ENCODE results near the gene CYGB.

The CYGB gene

GRCh38 chr17:76537578-76538280, at the start of gene CYGB:
TSS of gene CYGB (minus strand) at chr17:76537709. CDS start at chr17:76537542, 167 bp downstream.
- peak within 1 kb of the TSS; percentile 46 for H3K4me3 ChIP-seq (ENCODE audit: low read length)

GRCh38 chr17:76586741-76587487, 49.4 kb upstream of the CYGB start:
- no peaks in the 10 kb centered on the region for H3K36me3 ChIP-seq (ENCODE audit: control insufficient read depth, low read depth, low read length)
- no peak overlapping the region for H3K9ac ChIP-seq (ENCODE audit: low read length)
- no peaks in the 10 kb centered on the region for H3K9me3 ChIP-seq (ENCODE audit: control insufficient read depth, low read depth, low read length)
- H3K27me3 ChIP-seq (ENCODE audit: control insufficient read depth, insufficient read depth, low read length) = peaks cover 67% of the 10 kb centered on the region
- no peak overlapping the region for H3K4me3 ChIP-seq (ENCODE audit: low read length)
- H3K27ac ChIP-seq (ENCODE audit: low read length) = no peak overlapping the region
- no peaks in the 10 kb centered on the region for H3K4me1 ChIP-seq (ENCODE audit: control insufficient read depth, low read depth, low read length)

More at GRCh38 chr17:76537578-76538280, at the start of gene CYGB:
- Histone ChIP-seq H3K9me3 (ENCODE audit: control insufficient read depth, low read depth, low read length) (no peaks in the 10 kb centered on the region), H3K4me1 (ENCODE audit: control insufficient read depth, low read depth, low read length) (peaks cover 12% of the 10 kb centered on the region), H3K36me3 (ENCODE audit: control insufficient read depth, low read depth, low read length) (no peaks in the 10 kb centered on the region), H3K9ac (ENCODE audit: low read length) (no peak within 1 kb of the TSS), H3K27ac (ENCODE audit: low read length) (no peak within 1 kb of the TSS), H3K27me3 (ENCODE audit: control insufficient read depth, insufficient read depth, low read length) (peaks cover 48% of the 10 kb centered on the region)

- no peak within 1 kb of the TSS for H3K9ac ChIP-seq (ENCODE audit: low read length)
These were observed 48.4 kb upstream of the CYGB start, which contains the start of gene ST6GALNAC2 for GRCh38 chr17:76585649-76586593. TSS of gene ST6GALNAC2 (minus strand) at chr17:76585860. CDS start at chr17:76585808, 52 bp downstream.

GRCh38 chr17:76585033-76585648, 47.6 kb upstream of the CYGB start:
- Histone ChIP-seq H3K4me3 (ENCODE audit: low read length) (peak overlapping the region; percentile 71), H3K27ac (ENCODE audit: low read length) (no peak overlapping the region)

More at GRCh38 chr17:76585649-76586593, 48.4 kb upstream of the CYGB start, which contains the start of gene ST6GALNAC2:
- H3K27ac ChIP-seq (ENCODE audit: low read length) = no peak within 1 kb of the TSS
- H3K27me3 ChIP-seq (ENCODE audit: control insufficient read depth, insufficient read depth, low read length) = peaks cover 74% of the 10 kb centered on the region
- no peaks in the 10 kb centered on the region for H3K36me3 ChIP-seq (ENCODE audit: control insufficient read depth, low read depth, low read length)
- H3K9me3 ChIP-seq (ENCODE audit: control insufficient read depth, low read depth, low read length) = no peaks in the 10 kb centered on the region
- H3K4me1 ChIP-seq (ENCODE audit: control insufficient read depth, low read depth, low read length) = peaks cover 6% of the 10 kb centered on the region
- H3K4me3 ChIP-seq (ENCODE audit: low read length) = peak within 1 kb of the TSS; percentile 71

GRCh38 chr17:76584427-76585032, 47.0 kb upstream of the CYGB start:
- Histone ChIP-seq H3K4me3 (ENCODE audit: low read length) (peak overlapping the region; percentile 71), H3K27ac (ENCODE audit: low read length) (no peak overlapping the region), H3K9ac (ENCODE audit: low read length) (no peak overlapping the region), H3K27me3 (ENCODE audit: control insufficient read depth, insufficient read depth, low read length) (peaks cover 82% of the 10 kb centered on the region), H3K9me3 (ENCODE audit: control insufficient read depth, low read depth, low read length) (no peaks in the 10 kb centered on the region), H3K36me3 (ENCODE audit: control insufficient read depth, low read depth, low read length) (no peaks in the 10 kb centered on the region), H3K4me1 (ENCODE audit: control insufficient read depth, low read depth, low read length) (peaks cover 9% of the 10 kb centered on the region)

More at GRCh38 chr17:76585033-76585648, 47.6 kb upstream of the CYGB start:
- H3K4me1 ChIP-seq (ENCODE audit: control insufficient read depth, low read depth, low read length) = peaks cover 9% of the 10 kb centered on the region
- H3K9me3 ChIP-seq (ENCODE audit: control insufficient read depth, low read depth, low read length) = no peaks in the 10 kb centered on the region
- no peak overlapping the region for H3K9ac ChIP-seq (ENCODE audit: low read length)
- peaks cover 77% of the 10 kb centered on the region for H3K27me3 ChIP-seq (ENCODE audit: control insufficient read depth, insufficient read depth, low read length)
- H3K36me3 ChIP-seq (ENCODE audit: control insufficient read depth, low read depth, low read length) = no peaks in the 10 kb centered on the region

GRCh38 chr17:76582660-76583059, 45.2 kb upstream of the CYGB start:
- Histone ChIP-seq H3K27me3 (ENCODE audit: control insufficient read depth, insufficient read depth, low read length) (peaks cover 84% of the 10 kb centered on the region), H3K27ac (ENCODE audit: low read length) (no peak overlapping the region), H3K4me3 (ENCODE audit: low read length) (no peak overlapping the region), H3K4me1 (ENCODE audit: control insufficient read depth, low read depth, low read length) (peaks cover 9% of the 10 kb centered on the region), H3K9ac (ENCODE audit: low read length) (no peak overlapping the region), H3K9me3 (ENCODE audit: control insufficient read depth, low read depth, low read length) (no peaks in the 10 kb centered on the region), H3K36me3 (ENCODE audit: control insufficient read depth, low read depth, low read length) (no peaks in the 10 kb centered on the region)

- Histone ChIP-seq H3K27me3 (ENCODE audit: control insufficient read depth, insufficient read depth, low read length) (peaks cover 72% of the 10 kb centered on the region), H3K9ac (ENCODE audit: low read length) (no peak overlapping the region), H3K27ac (ENCODE audit: low read length) (no peak overlapping the region), H3K4me3 (ENCODE audit: low read length) (no peak overlapping the region), H3K4me1 (ENCODE audit: control insufficient read depth, low read depth, low read length) (peaks cover 9% of the 10 kb centered on the region), H3K9me3 (ENCODE audit: control insufficient read depth, low read depth, low read length) (no peaks in the 10 kb centered on the region), H3K36me3 (ENCODE audit: control insufficient read depth, low read depth, low read length) (no peaks in the 10 kb centered on the region)
These were observed 44.0 kb upstream of the CYGB start for GRCh38 chr17:76581515-76581914.

DNA sequence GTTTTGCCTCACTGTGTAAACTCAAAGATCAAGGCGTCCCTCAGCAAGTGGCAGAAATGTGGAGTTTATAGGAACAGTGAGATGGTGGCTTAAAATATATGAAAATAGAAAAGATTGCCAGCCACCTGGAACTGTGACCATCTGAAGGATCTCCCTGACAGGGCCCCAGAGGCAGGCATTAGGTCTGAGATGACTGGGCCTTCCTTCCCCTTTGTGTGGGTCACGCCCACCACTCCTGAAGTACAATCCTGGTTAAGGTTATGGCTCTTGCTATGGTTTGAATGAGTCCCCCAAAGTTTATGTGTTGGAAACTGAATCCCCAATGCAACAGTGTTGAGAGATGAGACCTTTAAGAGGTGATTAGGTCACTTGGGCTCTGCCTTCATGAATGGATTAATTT, 41.8 kb upstream of the CYGB start:
- H3K27ac ChIP-seq (ENCODE audit: low read length) = no peak overlapping the region
- no peaks in the 10 kb centered on the region for H3K9me3 ChIP-seq (ENCODE audit: control insufficient read depth, low read depth, low read length)
- no peak overlapping the region for H3K4me3 ChIP-seq (ENCODE audit: low read length)
- peaks cover 50% of the 10 kb centered on the region for H3K27me3 ChIP-seq (ENCODE audit: control insufficient read depth, insufficient read depth, low read length)
- H3K36me3 ChIP-seq (ENCODE audit: control insufficient read depth, low read depth, low read length) = no peaks in the 10 kb centered on the region
- H3K4me1 ChIP-seq (ENCODE audit: control insufficient read depth, low read depth, low read length) = peaks cover 9% of the 10 kb centered on the region
- H3K9ac ChIP-seq (ENCODE audit: low read length) = no peak overlapping the region

- Histone ChIP-seq H3K9me3 (ENCODE audit: control insufficient read depth, low read depth, low read length) (no peaks in the 10 kb centered on the region), H3K4me3 (ENCODE audit: low read length) (no peak overlapping the region), H3K4me1 (ENCODE audit: control insufficient read depth, low read depth, low read length) (peaks cover 9% of the 10 kb centered on the region), H3K27me3 (ENCODE audit: control insufficient read depth, insufficient read depth, low read length) (peaks cover 41% of the 10 kb centered on the region), H3K36me3 (ENCODE audit: control insufficient read depth, low read depth, low read length) (no peaks in the 10 kb centered on the region), H3K27ac (ENCODE audit: low read length) (no peak overlapping the region), H3K9ac (ENCODE audit: low read length) (no peak overlapping the region)
These were observed 40.9 kb upstream of the CYGB start for GRCh38 chr17:76578376-76578775.

- no peak overlapping the region for H3K27ac ChIP-seq (ENCODE audit: low read length)
- peaks cover 9% of the 10 kb centered on the region for H3K4me1 ChIP-seq (ENCODE audit: control insufficient read depth, low read depth, low read length)
- peaks cover 36% of the 10 kb centered on the region for H3K27me3 ChIP-seq (ENCODE audit: control insufficient read depth, insufficient read depth, low read length)
- no peaks in the 10 kb centered on the region for H3K36me3 ChIP-seq (ENCODE audit: control insufficient read depth, low read depth, low read length)
- H3K9me3 ChIP-seq (ENCODE audit: control insufficient read depth, low read depth, low read length) = no peaks in the 10 kb centered on the region
- H3K9ac ChIP-seq (ENCODE audit: low read length) = no peak overlapping the region
- H3K4me3 ChIP-seq (ENCODE audit: low read length) = no peak overlapping the region
These were observed 40.4 kb upstream of the CYGB start for GRCh38 chr17:76577876-76578275.

All from iPS-18a (cell line).